ENCODE measurements around the gene OMA1. TPM values are rescaled to one million over a fixed set of nuclear protein-coding genes. Genes with fewer than 3 reads are reported as not detected.

The OMA1 gene
- total RNA-seq, 1 donor from 2014 or later = 9.2 TPM

GRCh38 chr1:58435376-58435775 is 111.2 kb downstream of the OMA1 start:
- Mint-ChIP-seq H3K9me3 (ENCODE audit: unreplicated experiment) (no peaks in the 10 kb centered on the region), H3K27ac (ENCODE audit: unreplicated experiment) (no peak overlapping the region), H3K27me3 (ENCODE audit: unreplicated experiment) (no peaks in the 10 kb centered on the region), H3K36me3 (ENCODE audit: unreplicated experiment) (no peaks in the 10 kb centered on the region), H3K4me1 (ENCODE audit: unreplicated experiment) (no peaks in the 10 kb centered on the region), H3K4me3 (ENCODE audit: unreplicated experiment) (no peak overlapping the region)
- TF ChIP-seq CTCF (IDR thresholded peaks at IDR 0.05) = no peak
- DNase-seq (ENCODE audit: extremely low spot score, unreplicated experiment) = no peak

GRCh38 chr1:58434607-58435006 is 111.9 kb downstream of the OMA1 start:
- H3K27me3 Mint-ChIP-seq (ENCODE audit: unreplicated experiment) = peaks cover 3% of the 10 kb centered on the region
- H3K4me3 Mint-ChIP-seq (ENCODE audit: unreplicated experiment) = no peak overlapping the region
- no peak for DNase-seq (ENCODE audit: extremely low spot score, unreplicated experiment)
- no peak for TF ChIP-seq CTCF (IDR thresholded peaks at IDR 0.05)
- H3K27ac Mint-ChIP-seq (ENCODE audit: unreplicated experiment) = no peak overlapping the region
- no peaks in the 10 kb centered on the region for H3K36me3 Mint-ChIP-seq (ENCODE audit: unreplicated experiment)
- no peaks in the 10 kb centered on the region for H3K4me1 Mint-ChIP-seq (ENCODE audit: unreplicated experiment)
- no peaks in the 10 kb centered on the region for H3K9me3 Mint-ChIP-seq (ENCODE audit: unreplicated experiment)

GRCh38 chr1:58434181-58434580 is 112.3 kb downstream of the OMA1 start:
- no peak for DNase-seq (ENCODE audit: extremely low spot score, unreplicated experiment)
- no peak for TF ChIP-seq CTCF (IDR thresholded peaks at IDR 0.05)
- no peak overlapping the region for H3K27ac Mint-ChIP-seq (ENCODE audit: unreplicated experiment)
- peaks cover 3% of the 10 kb centered on the region for H3K27me3 Mint-ChIP-seq (ENCODE audit: unreplicated experiment)
- H3K4me3 Mint-ChIP-seq (ENCODE audit: unreplicated experiment) = no peak overlapping the region
- no peaks in the 10 kb centered on the region for H3K4me1 Mint-ChIP-seq (ENCODE audit: unreplicated experiment)
- H3K36me3 Mint-ChIP-seq (ENCODE audit: unreplicated experiment) = no peaks in the 10 kb centered on the region
- H3K9me3 Mint-ChIP-seq (ENCODE audit: unreplicated experiment) = no peaks in the 10 kb centered on the region

- H3K36me3 Mint-ChIP-seq (ENCODE audit: unreplicated experiment) = no peaks in the 10 kb centered on the region
- no peak overlapping the region for H3K27ac Mint-ChIP-seq (ENCODE audit: unreplicated experiment)
- no peaks in the 10 kb centered on the region for H3K4me1 Mint-ChIP-seq (ENCODE audit: unreplicated experiment)
- H3K9me3 Mint-ChIP-seq (ENCODE audit: unreplicated experiment) = no peaks in the 10 kb centered on the region
- no peak overlapping the region for H3K4me3 Mint-ChIP-seq (ENCODE audit: unreplicated experiment)
- H3K27me3 Mint-ChIP-seq (ENCODE audit: unreplicated experiment) = peaks cover 3% of the 10 kb centered on the region
- TF ChIP-seq CTCF (IDR thresholded peaks at IDR 0.05) = no peak
- no peak for DNase-seq (ENCODE audit: extremely low spot score, unreplicated experiment)
Observed at GRCh38 chr1:58432851-58433668, 113.5 kb downstream of the OMA1 start.

- Mint-ChIP-seq H3K27me3 (ENCODE audit: unreplicated experiment) (peaks cover 3% of the 10 kb centered on the region), H3K4me3 (ENCODE audit: unreplicated experiment) (no peak overlapping the region), H3K9me3 (ENCODE audit: unreplicated experiment) (no peaks in the 10 kb centered on the region), H3K36me3 (ENCODE audit: unreplicated experiment) (no peaks in the 10 kb centered on the region), H3K4me1 (ENCODE audit: unreplicated experiment) (no peaks in the 10 kb centered on the region), H3K27ac (ENCODE audit: unreplicated experiment) (no peak overlapping the region)
- no peak for TF ChIP-seq CTCF (IDR thresholded peaks at IDR 0.05)
- no peak for DNase-seq (ENCODE audit: extremely low spot score, unreplicated experiment)
Observed at GRCh38 chr1:58431901-58432620, 114.5 kb downstream of the OMA1 start.

Measured in osteocyte (in vitro differentiated cells).